Measurements from ENCODE around the gene C1orf116.

GRCh38 chr1:207000651-207001291, 31.8 kb downstream of the C1orf116 start:
- no peak for TF ChIP-seq CTCF (optimal IDR thresholded peaks at IDR 0.05 in 1 of 3, IDR thresholded peaks at IDR 0.05 in 1 of 3, conservative IDR thresholded peaks at IDR 0.05 in 1 of 3; ENCODE audit: extremely low read depth in 1 of 3, insufficient read depth in 2 of 3, low read length in 3 of 3)
- no peak for TF ChIP-seq EZH2 (IDR thresholded peaks at IDR 0.05; ENCODE audit: low read length)
